ENCODE results near the gene SLC35E1.

SLC35E1 gene

GRCh38 chr19:16586477-16586871, 14.3 kb upstream of the SLC35E1 start:
- Histone ChIP-seq H3K9me3 (ENCODE audit: insufficient read depth, low read length) (no peaks in the 10 kb centered on the region), H3K4me3 (ENCODE audit: insufficient read depth, low read length, poor library complexity, severe bottlenecking) (peak overlapping the region; percentile 35), H3K4me2 (ENCODE audit: low read depth, low read length, poor library complexity, severe bottlenecking) (peak overlapping the region; percentile 91), H3F3A (ENCODE audit: insufficient read depth) (peaks cover 67% of the 10 kb centered on the region), H2AFZ (ENCODE audit: low read depth, low read length, severe bottlenecking) (no peak overlapping the region), H3K36me3 (ENCODE audit: low read length) (no peaks in the 10 kb centered on the region), H3K27me3 (ENCODE audit: low read length) (no peaks in the 10 kb centered on the region), H3K27ac (ENCODE audit: low read depth, low read length) (peak overlapping the region; percentile 98), H3K79me2 (ENCODE audit: insufficient read depth, low read length) (peaks cover 71% of the 10 kb centered on the region), H3K9me2 (replicated peaks; ENCODE audit: insufficient read depth, low read length) (no peaks in the 10 kb centered on the region), H3K9ac (ENCODE audit: low read length) (peak overlapping the region; percentile 79), H4K20me1 (ENCODE audit: low read depth, low read length) (no peaks in the 10 kb centered on the region)
- TF ChIP-seq EZH2phosphoT487 (conservative IDR thresholded peaks at IDR 0.05; ENCODE audit: low read length) (no peak), CTCF (IDR thresholded peaks at IDR 0.05; ENCODE audit: insufficient read depth, low read length, poor library complexity, severe bottlenecking) (no peak)

- H3K27ac ChIP-seq (ENCODE audit: low read depth, low read length) = peak overlapping the region; percentile 98
- H3K9ac ChIP-seq (ENCODE audit: low read length) = peak overlapping the region; percentile 79
- no peak overlapping the region for H2AFZ ChIP-seq (ENCODE audit: low read depth, low read length, severe bottlenecking)
- no peaks in the 10 kb centered on the region for H3K9me3 ChIP-seq (ENCODE audit: insufficient read depth, low read length)
- H3K36me3 ChIP-seq (ENCODE audit: low read length) = no peaks in the 10 kb centered on the region
- H3K27me3 ChIP-seq (ENCODE audit: low read length) = no peaks in the 10 kb centered on the region
- peaks cover 62% of the 10 kb centered on the region for H3F3A ChIP-seq (ENCODE audit: insufficient read depth)
- H3K79me2 ChIP-seq (ENCODE audit: insufficient read depth, low read length) = peaks cover 72% of the 10 kb centered on the region
- peak overlapping the region; percentile 69 for H3K4me3 ChIP-seq (ENCODE audit: insufficient read depth, low read length, poor library complexity, severe bottlenecking)
- TF ChIP-seq CTCF (IDR thresholded peaks at IDR 0.05; ENCODE audit: insufficient read depth, low read length, poor library complexity, severe bottlenecking) (no peak), EZH2phosphoT487 (conservative IDR thresholded peaks at IDR 0.05; ENCODE audit: low read length) (no peak)
- no peaks in the 10 kb centered on the region for H4K20me1 ChIP-seq (ENCODE audit: low read depth, low read length)
- no peaks in the 10 kb centered on the region for H3K9me2 ChIP-seq (replicated peaks; ENCODE audit: insufficient read depth, low read length)
- peak overlapping the region; percentile 91 for H3K4me2 ChIP-seq (ENCODE audit: low read depth, low read length, poor library complexity, severe bottlenecking)
Measured at GRCh38 chr19:16585808-16586476, 13.7 kb upstream of the SLC35E1 start.

- peaks cover 74% of the 10 kb centered on the region for H3K79me2 ChIP-seq (ENCODE audit: insufficient read depth, low read length)
- H3K9me2 ChIP-seq (replicated peaks; ENCODE audit: insufficient read depth, low read length) = no peaks in the 10 kb centered on the region
- peak overlapping the region; percentile 69 for H3K4me3 ChIP-seq (ENCODE audit: insufficient read depth, low read length, poor library complexity, severe bottlenecking)
- H3F3A ChIP-seq (ENCODE audit: insufficient read depth) = peaks cover 58% of the 10 kb centered on the region
- H3K4me2 ChIP-seq (ENCODE audit: low read depth, low read length, poor library complexity, severe bottlenecking) = peak overlapping the region; percentile 91
- no peaks in the 10 kb centered on the region for H3K9me3 ChIP-seq (ENCODE audit: insufficient read depth, low read length)
- H2AFZ ChIP-seq (ENCODE audit: low read depth, low read length, severe bottlenecking) = no peak overlapping the region
- no peaks in the 10 kb centered on the region for H4K20me1 ChIP-seq (ENCODE audit: low read depth, low read length)
- peak overlapping the region; percentile 98 for H3K27ac ChIP-seq (ENCODE audit: low read depth, low read length)
- no peaks in the 10 kb centered on the region for H3K36me3 ChIP-seq (ENCODE audit: low read length)
- no peaks in the 10 kb centered on the region for H3K27me3 ChIP-seq (ENCODE audit: low read length)
- H3K9ac ChIP-seq (ENCODE audit: low read length) = peak overlapping the region; percentile 79
- TF ChIP-seq EZH2phosphoT487 (conservative IDR thresholded peaks at IDR 0.05; ENCODE audit: low read length) (no peak), CTCF (IDR thresholded peaks at IDR 0.05; ENCODE audit: insufficient read depth, low read length, poor library complexity, severe bottlenecking) (no peak)
Measured at GRCh38 chr19:16585094-16585801, 13.0 kb upstream of the SLC35E1 start.

All from SU-DHL-6 (cell line).